Measurements from ENCODE around the gene ANAPC2.

GRCh38 chr9:137150617-137151457 lies 37.5 kb downstream of the ANAPC2 start:
- TF ChIP-seq CTCF (IDR thresholded peaks at IDR 0.05 in 8 of 11, conservative IDR thresholded peaks at IDR 0.05 in 3 of 11) (no peak), POLR2A (IDR thresholded peaks at IDR 0.05) (no peak)

All from spleen (tissue), 7 donors.